ENCODE results near the gene LOXL4. TPM values are rescaled to one million over a fixed set of nuclear protein-coding genes. Genes with fewer than 3 reads are reported as not detected.

LOXL4 gene
- 1 to 10 TPM; 5.2 to 6.7 (median 5.7) TPM for polyA plus RNA-seq (ENCODE audit: insufficient read depth in 1 of 5, insufficient read length in 5 of 5, low replicate concordance in 1 of 5)
- long read RNA-seq, donor 1, partial matches to known transcripts: 0 of 2 reads
- long read RNA-seq, donor 1, other reads (novel, unspliced or antisense): 0 of 2 reads
- long read RNA-seq, donor 2: 0 reads
- long read RNA-seq, donor 3: 0 reads
- long read RNA-seq, donor 4: 0 reads
- long read RNA-seq, donor 5, partial matches to known transcripts: 0 of 2 reads
- long read RNA-seq, donor 5, other reads (novel, unspliced or antisense): 0 of 2 reads
- long read RNA-seq, donor 6: 0 reads
- long read RNA-seq, donor 7: 0 reads
- long read RNA-seq, donor 8: 0 reads

- DNase-seq: peak in 1 of 2 donors; percentile 36
These were observed at the start of gene LOXL4 for GRCh38 chr10:98267894-98268693. TSS of gene LOXL4 (minus strand) at chr10:98268194. CDS start at chr10:98263019, 5,175 bp downstream.

GRCh38 chr10:98316661-98317060 is 48.7 kb upstream of the LOXL4 start:
- DNase-seq: no peak

GRCh38 chr10:98316170-98316569 is 48.2 kb upstream of the LOXL4 start:
- no peak for DNase-seq

GRCh38 chr10:98314532-98315284 is 46.7 kb upstream of the LOXL4 start:
- DNase-seq: no peak

- no peak for DNase-seq
These were observed 45.6 kb upstream of the LOXL4 start for GRCh38 chr10:98313598-98313997.

GRCh38 chr10:98312822-98313221 is 44.8 kb upstream of the LOXL4 start:
- no peak for DNase-seq

GRCh38 chr10:98312349-98312748 is 44.4 kb upstream of the LOXL4 start:
- no peak for DNase-seq

GRCh38 chr10:98310701-98311100 is 42.7 kb upstream of the LOXL4 start:
- DNase-seq: no peak

GRCh38 chr10:98309366-98310355 is 41.7 kb upstream of the LOXL4 start:
- DNase-seq: peak; percentile 60 to 69

GRCh38 chr10:98308669-98309365 is 40.8 kb upstream of the LOXL4 start:
- no peak for DNase-seq

- DNase-seq: no peak
These were observed 40.0 kb upstream of the LOXL4 start for GRCh38 chr10:98307916-98308541.

GRCh38 chr10:98306501-98306900 is 38.5 kb upstream of the LOXL4 start:
- no peak for DNase-seq

- no peak for DNase-seq
These were observed 35.6 kb upstream of the LOXL4 start for GRCh38 chr10:98303569-98303968.

- peak; percentile 37 to 46 for DNase-seq
These were observed 34.9 kb upstream of the LOXL4 start for GRCh38 chr10:98302741-98303365.

GRCh38 chr10:98301664-98302319 is 33.8 kb upstream of the LOXL4 start:
- DNase-seq: no peak

- no peak for DNase-seq
These were observed 32.7 kb upstream of the LOXL4 start for GRCh38 chr10:98300526-98301229.

- no peak for DNase-seq
These were observed 31.3 kb upstream of the LOXL4 start for GRCh38 chr10:98299341-98299740.

- no peak for DNase-seq
These were observed 28.5 kb upstream of the LOXL4 start for GRCh38 chr10:98296524-98296923.
